Stimulated activated CD8-positive, alpha-beta memory T cell treated with anti-CD3 and anti-CD28 coated beads, Interleukin-15, amount 100 ng/mL, for 1 hour (primary cell): ENCODE results near the gene FBN2.
"Not testable (repeated sequence)": the region's sequence is repeated elsewhere in the genome, so short reads cannot be mapped to it uniquely, and the experiment has no call there.

Experiments used
- DNase-seq: peaks from one replicate; pipeline ENCODE4 v3.0.0-alpha.2; 2020; ENCODE audit warnings: low read depth

The FBN2 gene

GRCh38 chr5:128534726-128535125, 3.3 kb downstream of the FBN2 start:
- no peak for DNase-seq

DNA sequence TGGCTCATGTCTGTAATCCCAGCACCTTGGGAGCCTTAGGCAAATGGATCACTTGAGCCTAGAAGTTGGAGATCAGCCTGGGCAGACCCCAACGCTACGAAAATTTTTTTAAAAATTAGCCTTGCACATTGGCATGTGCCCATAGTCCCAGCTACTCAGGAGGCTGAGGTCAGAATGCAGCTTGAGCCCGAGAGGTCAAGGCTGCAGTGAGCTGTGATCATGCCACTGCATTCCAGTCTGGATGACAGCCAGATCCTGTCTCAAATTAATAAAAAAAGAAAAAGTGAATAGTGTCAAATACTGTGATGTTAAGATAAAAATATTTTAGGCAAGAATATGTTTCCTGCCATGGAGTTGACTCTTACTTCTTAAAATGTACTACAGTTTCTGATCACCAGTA, 5.3 kb downstream of the FBN2 start:
- DNase-seq: no peak

DNA sequence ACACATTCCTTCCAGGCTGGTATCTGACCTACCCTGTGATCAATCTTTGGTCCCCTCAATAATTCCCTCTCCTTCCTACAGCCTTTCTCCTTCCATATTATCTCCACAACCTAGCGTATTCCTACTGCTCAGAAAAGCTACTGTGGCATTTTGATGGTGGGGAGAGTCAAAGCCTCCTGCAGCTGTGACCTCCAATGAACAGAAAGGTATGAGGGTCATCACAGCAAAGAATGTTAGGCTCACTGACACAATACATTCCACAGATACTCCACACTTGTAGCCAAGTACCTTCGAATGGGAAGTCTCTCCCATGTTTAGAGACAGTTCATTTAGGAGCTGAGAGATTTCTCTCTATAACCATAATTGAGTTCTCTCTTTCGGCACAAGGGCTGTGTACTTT, 5.9 kb downstream of the FBN2 start:
- DNase-seq: no peak

DNA sequence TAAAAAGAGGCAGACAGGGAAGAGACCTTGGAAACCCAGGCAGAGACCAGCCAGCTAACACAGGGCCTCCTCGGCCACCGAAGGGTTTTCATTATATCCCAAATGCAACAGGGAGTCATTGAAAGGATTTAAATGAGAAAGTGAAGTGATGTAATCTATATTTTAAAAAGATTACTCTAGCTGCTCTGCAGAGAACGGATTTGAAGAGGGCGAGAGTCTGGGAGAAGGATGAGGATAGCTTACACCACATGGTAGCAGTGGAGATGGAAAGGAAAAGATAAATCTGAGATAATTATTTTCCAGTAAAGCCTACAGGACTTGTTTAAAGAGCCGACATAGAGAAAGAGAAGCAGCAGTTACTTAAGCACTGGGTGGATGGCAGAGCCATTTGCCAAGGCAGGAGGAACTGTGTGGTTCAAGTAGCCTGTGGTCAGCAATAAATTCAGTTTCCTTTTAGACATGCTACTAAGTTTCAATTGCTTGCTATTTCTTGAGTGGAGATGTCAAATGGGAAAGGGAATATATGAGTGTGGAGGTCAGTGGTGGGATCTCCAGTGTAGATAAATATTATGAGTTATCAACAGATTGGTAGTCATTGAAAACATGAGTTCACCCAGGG, 9.3 kb downstream of the FBN2 start:
- no peak for DNase-seq

DNA sequence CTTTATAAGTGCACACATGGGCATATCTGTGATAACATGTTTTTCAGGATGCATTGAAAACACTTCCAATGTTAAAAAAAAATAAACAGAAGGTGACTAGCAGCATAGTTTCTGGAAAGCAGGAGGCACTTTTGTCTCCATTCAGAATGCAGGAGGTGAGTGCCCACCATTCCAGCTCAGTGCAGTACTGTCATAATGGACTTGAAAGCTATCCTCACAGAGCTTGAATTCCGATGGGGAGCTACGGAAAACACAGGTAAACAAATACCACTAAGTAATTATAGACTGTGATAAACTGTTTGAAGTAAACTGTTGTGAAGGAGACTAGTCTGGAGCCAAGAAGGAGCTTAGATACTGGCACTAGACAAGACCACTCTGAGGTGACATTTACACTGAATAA, 9.9 kb downstream of the FBN2 start:
- no peak for DNase-seq

DNA sequence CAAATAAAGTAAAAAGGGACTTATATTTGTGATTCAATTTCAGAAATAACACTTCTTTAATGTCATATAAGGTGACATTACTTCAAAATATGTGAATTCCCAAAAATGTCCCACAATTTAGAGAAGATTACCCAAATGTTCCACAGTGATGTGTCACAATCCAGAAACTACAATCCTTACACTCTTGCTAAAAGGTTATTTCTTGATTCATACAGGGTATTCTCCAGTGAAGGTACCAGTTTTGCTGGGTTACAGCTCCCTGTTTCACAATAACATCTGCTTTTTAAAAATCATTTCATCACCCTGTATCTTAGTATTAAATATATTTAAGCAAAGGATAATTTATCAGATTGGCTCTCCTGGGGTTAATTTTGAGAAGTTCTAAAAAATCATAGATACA, 11.0 kb downstream of the FBN2 start:
- DNase-seq: no peak

DNA sequence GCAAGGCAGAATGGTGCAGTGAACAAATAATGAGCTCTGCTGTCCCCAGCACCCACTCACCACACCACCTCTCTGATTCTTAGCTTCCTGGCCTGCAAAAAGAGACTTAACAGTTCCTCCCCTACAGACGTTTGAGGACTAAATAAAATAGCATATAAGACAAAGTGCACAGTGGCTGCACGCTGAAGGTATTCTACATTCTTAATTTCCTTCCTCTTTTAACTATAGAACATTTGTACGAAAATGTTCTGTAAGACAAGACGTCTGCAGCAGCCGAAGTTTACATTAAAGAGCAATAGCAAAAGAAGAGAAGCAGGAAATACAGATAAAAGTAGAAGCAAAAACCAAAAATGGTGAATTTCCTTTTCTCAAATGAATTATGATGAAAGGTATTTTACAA, 15.7 kb downstream of the FBN2 start:
- DNase-seq: no peak

GRCh38 chr5:128519827-128520226, 18.2 kb downstream of the FBN2 start:
- DNase-seq: no peak

DNA sequence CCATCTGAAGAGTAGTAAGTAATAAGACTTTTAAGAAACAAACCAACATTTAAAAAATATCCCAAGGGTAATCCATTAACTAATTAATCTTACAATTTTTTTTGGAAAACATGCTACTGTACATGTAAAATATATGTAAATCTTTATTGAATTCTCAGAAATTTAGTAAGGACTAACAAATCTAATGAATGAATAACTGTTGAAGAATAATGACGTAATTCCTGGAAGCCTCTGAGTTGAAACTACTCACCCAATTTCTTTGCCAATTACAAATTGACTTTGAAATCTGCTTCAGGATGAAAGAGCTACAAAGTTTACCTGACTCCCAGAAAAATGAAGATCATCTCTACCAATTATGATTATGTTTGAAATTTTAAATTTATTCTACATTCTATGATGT, 21.1 kb downstream of the FBN2 start:
- DNase-seq: no peak

DNA sequence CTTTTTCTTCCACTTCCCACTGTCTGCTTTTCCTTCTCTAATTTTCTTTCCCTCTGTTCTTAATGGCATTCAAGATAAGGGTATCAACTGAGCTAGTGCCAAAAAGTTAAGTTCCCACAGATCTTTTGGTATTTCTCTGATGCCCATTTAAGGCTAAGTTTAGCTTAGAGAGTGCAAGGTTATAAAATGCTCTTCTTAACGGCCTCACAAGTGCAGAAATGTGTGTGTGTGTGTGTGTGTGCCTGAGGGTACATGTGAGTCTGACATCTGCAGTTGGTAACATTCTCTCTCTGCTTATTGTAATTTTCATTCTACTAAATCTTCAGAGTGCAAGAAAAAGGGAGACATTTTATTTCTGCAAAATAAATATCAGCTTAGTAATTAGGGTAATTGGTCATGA, 24.2 kb downstream of the FBN2 start:
- DNase-seq: no peak

DNA sequence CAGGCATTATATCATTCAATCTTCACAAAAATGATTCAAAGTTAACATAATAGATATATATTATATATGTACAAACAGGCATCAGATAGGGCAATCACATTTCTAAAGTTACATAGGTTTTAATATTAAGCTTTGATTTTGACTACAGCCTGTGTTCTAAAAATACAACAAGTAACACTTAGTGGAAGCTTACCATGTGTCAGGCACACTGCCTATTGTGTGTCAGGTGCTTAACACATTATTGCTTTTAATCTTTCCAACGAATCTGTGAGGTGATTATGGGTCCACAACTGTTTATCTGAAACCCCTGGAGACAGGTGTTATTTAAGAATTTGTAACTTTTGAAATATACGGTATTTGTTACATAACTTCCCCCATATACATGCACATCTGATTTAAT, 25.2 kb downstream of the FBN2 start:
- no peak for DNase-seq

DNA sequence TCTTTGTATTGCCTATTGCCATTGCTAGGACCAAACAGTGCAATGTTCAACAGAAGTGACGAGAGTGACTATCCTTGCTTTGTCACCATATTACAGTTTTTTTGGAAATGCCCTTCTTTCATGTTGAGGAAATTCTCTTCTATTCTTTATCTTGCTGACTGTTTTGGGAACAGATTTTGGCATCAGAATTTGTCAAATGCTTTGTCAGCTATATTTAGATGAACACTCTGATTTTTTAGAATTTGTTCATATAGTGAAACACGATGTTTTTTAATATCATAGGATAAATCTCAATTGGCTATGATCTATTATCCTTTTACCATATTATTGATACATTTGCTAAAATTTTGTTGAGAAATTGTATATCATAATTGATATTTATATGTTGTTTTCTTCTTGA, 31.4 kb downstream of the FBN2 start:
- no peak for DNase-seq

GRCh38 chr5:128503727-128504126, 34.3 kb downstream of the FBN2 start:
- DNase-seq: not testable (repeated sequence)

DNA sequence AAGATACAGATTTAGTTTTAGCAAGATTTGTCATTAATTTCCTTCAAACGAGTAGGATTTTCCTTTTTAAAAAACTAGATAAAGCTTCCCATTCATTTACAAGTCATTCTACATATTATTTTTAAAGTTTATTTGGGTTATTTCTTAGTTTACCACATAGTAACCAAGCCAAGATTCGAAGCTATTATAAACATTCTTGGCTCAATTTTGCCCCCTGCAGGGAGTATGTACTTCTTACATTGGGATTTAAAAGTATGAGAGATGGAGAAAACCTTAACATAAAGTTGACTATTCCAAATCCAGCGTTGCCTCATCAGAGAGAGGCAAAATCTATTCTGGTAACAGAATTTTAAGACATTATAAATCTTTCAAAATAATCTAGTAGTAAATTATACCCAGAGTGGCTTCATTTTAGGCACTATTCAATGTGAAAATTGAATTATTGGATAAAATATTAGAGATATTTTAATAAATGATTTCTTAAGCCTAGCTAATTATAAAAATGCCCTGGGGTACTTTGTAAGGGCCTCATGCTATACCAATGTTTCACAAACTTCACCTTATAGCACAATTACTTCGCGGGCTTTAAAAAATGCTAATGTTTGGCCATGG, 39.1 kb downstream of the FBN2 start:
- no peak for DNase-seq

DNA sequence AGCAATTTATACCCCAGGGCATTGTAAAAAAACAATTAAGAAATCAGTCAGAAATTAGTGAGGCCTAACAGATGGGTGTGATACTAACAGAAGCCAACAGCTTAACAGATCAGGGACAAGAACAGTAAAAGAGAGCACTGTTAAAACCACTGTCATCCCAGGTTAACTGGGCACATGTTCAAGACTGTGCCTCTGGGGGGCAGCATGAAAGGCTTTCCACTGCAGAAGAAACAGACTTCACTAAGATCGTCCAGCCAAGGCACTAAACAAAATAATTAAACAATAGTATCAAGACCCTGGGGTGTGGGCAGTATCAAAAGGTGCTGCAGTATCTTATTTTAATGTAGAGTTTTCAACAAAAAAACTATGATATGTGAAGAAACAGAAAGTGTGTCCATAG, 43.5 kb downstream of the FBN2 start:
- no peak for DNase-seq

DNA sequence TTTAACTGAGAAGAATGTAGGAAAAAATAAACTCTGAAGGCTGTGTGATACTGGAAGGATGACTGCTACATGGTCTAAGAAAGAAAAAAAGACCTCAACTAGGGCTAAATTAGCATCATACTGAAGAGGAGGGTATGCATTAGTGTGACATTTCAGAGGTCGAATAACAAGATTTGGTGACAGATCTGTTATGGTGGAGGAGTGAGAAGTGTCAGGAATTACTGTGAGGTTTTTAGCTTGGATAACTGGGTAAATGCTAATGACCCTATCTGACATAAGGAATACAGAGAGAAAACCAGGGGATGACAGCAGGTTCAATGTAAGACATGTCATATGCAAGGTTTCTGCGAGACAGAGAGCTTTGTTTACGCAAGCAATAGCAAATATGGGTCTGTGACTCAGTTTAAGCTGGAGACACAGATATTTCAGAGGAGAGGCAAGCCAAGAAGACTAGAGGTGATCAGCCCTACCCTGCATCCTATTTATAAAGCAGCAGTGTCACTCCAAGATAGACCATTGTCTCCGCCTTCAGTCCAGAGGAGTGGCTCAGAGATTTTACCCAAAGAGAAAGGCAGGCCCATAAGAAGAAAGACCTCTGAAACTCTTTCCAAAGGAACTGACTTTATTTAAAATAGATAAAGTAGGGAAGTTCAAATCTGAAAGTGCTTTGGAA, 44.3 kb downstream of the FBN2 start:
- DNase-seq: no peak

DNA sequence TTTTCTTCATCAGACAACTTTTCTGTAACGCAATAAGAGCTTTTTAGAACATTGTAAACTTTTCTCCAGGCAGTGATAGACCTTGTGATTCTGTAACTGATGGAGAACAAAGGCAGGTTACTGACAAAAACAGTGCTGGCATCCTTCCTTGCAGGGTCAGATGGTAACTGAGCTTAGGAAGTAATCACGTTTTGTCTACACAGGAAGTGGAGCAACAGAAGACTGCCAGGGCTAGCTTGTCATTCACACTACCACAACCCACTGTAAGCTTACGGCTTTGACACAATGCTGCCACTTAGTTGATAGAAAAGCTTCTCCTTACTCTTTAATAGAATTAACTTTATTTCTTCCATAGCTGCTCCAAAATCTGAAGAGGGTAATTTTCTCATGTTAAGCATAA, 46.8 kb downstream of the FBN2 start:
- no peak for DNase-seq

GRCh38 chr5:128490761-128491160, 47.3 kb downstream of the FBN2 start:
- no peak for DNase-seq

DNA sequence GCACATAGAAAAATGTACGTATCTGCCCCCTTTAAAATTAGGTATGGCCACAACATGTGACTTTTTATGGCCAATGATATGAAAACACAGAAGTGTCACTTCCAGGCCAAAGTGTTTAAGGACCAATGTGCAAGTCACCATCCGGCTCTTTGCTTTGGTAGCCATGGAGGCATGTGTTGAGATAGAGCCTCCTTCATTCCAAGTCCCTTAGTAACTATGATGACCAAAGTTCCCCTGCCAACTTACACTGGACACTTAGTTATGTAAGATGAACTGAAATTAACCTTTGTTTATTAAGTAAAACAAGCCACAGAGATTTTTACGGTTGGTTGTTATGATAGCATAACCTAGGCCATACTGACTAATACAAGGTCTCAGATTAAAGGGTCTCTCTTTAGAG, 51.0 kb downstream of the FBN2 start:
- no peak for DNase-seq

DNA sequence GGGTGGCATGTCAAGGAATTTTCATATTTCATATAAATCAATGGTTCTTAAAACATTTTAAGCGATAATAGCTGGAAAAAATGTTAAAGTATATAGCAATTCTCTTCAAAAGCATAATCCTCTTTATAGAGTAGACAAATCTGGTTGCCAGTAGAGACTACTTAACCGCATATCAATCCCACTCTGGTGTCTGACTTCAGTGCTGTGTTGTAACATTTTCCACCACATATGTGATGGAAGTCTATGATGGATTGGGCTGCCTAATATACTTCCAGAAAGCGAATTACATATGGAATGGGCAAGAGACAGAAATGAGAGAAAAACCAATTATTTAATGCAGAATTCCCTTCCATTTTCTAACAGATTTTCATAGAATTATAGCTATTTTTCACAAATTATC, 54.3 kb downstream of the FBN2 start:
- DNase-seq: no peak

GRCh38 chr5:128480906-128481633, 57.0 kb downstream of the FBN2 start:
- DNase-seq: no peak

- DNase-seq: no peak
Measured at GRCh38 chr5:128480158-128480557, 57.9 kb downstream of the FBN2 start.
